ENCODE measurements around the gene ITPRID1. TPM values are rescaled to one million over a fixed set of nuclear protein-coding genes. Genes with fewer than 3 reads are reported as not detected.

ITPRID1 gene
- total RNA-seq, 1 experiment from 2014 or later: not detected

DNA sequence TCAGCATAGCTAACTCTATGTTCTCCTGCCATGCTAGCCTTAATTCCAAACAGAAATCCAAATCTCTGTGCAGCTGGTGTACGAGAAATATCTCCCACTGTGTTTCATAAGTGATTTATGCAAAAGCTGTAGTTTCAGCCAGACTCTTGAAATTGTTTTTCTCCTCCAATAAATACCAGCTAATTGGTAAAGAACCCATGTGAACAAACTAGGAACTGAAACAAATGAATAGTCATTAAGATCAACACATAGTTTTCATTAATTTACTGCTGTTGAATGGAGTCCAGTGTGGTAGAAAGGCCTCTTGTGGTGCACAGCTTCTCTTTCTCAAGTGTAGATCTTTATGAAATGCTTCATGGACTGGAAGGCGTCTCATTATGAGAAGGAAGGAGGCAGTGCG is 191.5 kb downstream of the ITPRID1 start:
- Histone ChIP-seq H3K9ac (ENCODE audit: low read length) (no peak overlapping the region), H3K36me3 (ENCODE audit: low read depth, low read length) (no peaks in the 10 kb centered on the region), H3K79me2 (ENCODE audit: low read length) (no peaks in the 10 kb centered on the region), H4K20me1 (ENCODE audit: low read length) (no peaks in the 10 kb centered on the region), H3K4me1 (ENCODE audit: insufficient read depth, low read length) (no peaks in the 10 kb centered on the region), H3K27ac (ENCODE audit: low read length) (no peak overlapping the region), H3K4me2 (ENCODE audit: low read length) (no peak overlapping the region), H3F3A (ENCODE audit: low read length, unreplicated experiment) (no peaks in the 10 kb centered on the region), H3K9me3 (ENCODE audit: low read length) (no peaks in the 10 kb centered on the region), H2AFZ (ENCODE audit: low read length) (no peak overlapping the region), H3K27me3 (ENCODE audit: low read length) (peaks cover 97% of the 10 kb centered on the region), H3K9me2 (replicated peaks; ENCODE audit: low read length) (no peaks in the 10 kb centered on the region), H3K4me3 (ENCODE audit: low read length) (no peak overlapping the region)
- intact Hi-C loops (cut with micrococcal nuclease): no loop called here
- BruUV-seq (replicated peaks): no TSS peak
- no peak for DNase-seq
- CTCF ChIA-PET: no interaction called here
- POLR2A ChIA-PET (ENCODE audit: unreplicated experiment): no interaction called here
- ATAC-seq: no peak
- no peak for TF ChIP-seq EZH2phosphoT487 (IDR thresholded peaks at IDR 0.05; ENCODE audit: borderline replicate concordance, low read length)

- BruUV-seq (replicated peaks): no TSS peak
- H3K9me2 ChIP-seq (replicated peaks; ENCODE audit: low read length): no peaks in the 10 kb centered on the region
- ChIA-PET POLR2A (ENCODE audit: unreplicated experiment) (no interaction called here), CTCF (no interaction called here)
- TF ChIP-seq CTCF (conservative IDR thresholded peaks at IDR 0.05; ENCODE audit: low read depth, low read length) (no peak), EZH2phosphoT487 (IDR thresholded peaks at IDR 0.05; ENCODE audit: borderline replicate concordance, low read length) (no peak), EZH2 (IDR thresholded peaks at IDR 0.05; ENCODE audit: low read length, unreplicated experiment) (no peak)
- H3K4me2 ChIP-seq (ENCODE audit: low read length): no peak overlapping the region
- peaks cover 90% of the 10 kb centered on the region for H3K27me3 ChIP-seq (ENCODE audit: low read length)
- no peak overlapping the region for H2AFZ ChIP-seq (ENCODE audit: low read length)
- no peaks in the 10 kb centered on the region for H4K20me1 ChIP-seq (ENCODE audit: low read length)
- H3F3A ChIP-seq (ENCODE audit: low read length, unreplicated experiment): no peaks in the 10 kb centered on the region
- no peaks in the 10 kb centered on the region for H3K79me2 ChIP-seq (ENCODE audit: low read length)
- H3K36me3 ChIP-seq (ENCODE audit: low read depth, low read length): no peaks in the 10 kb centered on the region
- H3K9me3 ChIP-seq (ENCODE audit: low read length): no peaks in the 10 kb centered on the region
- DNase-seq: no peak
- H3K4me1 ChIP-seq (ENCODE audit: insufficient read depth, low read length): no peaks in the 10 kb centered on the region
- ATAC-seq: no peak
- H3K27ac ChIP-seq (ENCODE audit: low read length): no peak overlapping the region
- H3K4me3 ChIP-seq (ENCODE audit: low read length): no peak overlapping the region
- no peak overlapping the region for H3K9ac ChIP-seq (ENCODE audit: low read length)
- intact Hi-C loops (cut with micrococcal nuclease): no loop called here
These were observed 193.2 kb downstream of the ITPRID1 start for GRCh38 chr7:31707089-31707488.

Other genes with a start within 250 kb of the ITPRID1 start
- not detected in 2 replicates for gene NEUROD6, start 173.4 kb upstream of the ITPRID1 start, total RNA-seq (2014; rRNA removed)
- not detected in 2 replicates for gene PPP1R17, start 173.1 kb downstream of the ITPRID1 start, total RNA-seq (2014; rRNA removed)